HG02759 (cell line): Measurements from ENCODE around the gene PCNX2.

Experiments used
- ATAC-seq: cut with Tn5 transposase; IDR thresholded peaks from one replicate; pipeline ENCODE4 v1.9.1; 2021; ENCODE audit warnings: mild to moderate bottlenecking, moderate library complexity; ENCODE audit not compliant: unreplicated experiment

The PCNX2 gene

GRCh38 chr1:232940262-232940661 lies 355.3 kb downstream of the PCNX2 start:
- no peak for ATAC-seq

DNA sequence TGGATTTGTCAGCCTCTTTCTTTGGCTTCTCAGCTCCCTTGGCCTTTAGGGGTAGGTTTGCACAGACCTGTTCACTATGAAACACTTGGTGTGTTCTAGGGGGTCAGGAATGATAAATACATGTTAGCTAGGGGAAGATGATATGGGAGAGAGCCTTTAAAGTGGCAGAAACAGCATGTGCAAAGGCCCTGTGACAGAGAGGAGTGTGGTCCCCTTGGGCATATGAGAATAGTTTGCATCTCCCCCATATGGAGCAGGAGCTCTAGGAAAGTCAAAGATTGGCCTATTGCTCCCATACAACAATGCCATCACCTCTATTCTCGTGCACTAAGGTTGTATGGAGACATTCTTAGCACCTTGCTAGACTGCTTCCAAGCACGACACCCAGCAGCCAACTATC lies 355.8 kb downstream of the PCNX2 start:
- no peak for ATAC-seq

DNA sequence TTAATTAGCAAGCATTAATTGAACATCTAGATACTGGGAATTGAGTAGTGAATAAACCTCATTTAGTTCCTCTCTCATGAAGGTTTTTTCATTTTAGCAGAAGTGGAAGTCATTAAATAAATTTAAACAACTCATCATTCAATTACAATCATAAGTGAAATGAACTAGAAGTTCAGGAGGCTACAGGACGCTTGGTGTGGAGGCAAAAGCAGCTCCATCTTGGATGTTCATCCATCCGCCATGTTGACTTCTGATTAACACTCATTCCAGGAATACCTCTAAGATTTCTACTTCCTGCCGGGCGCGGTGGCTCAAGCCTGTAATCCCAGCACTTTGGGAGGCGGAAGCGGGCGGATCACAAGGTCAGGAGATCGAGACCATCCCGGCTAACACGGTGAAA lies 356.6 kb downstream of the PCNX2 start:
- ATAC-seq, result no peak

DNA sequence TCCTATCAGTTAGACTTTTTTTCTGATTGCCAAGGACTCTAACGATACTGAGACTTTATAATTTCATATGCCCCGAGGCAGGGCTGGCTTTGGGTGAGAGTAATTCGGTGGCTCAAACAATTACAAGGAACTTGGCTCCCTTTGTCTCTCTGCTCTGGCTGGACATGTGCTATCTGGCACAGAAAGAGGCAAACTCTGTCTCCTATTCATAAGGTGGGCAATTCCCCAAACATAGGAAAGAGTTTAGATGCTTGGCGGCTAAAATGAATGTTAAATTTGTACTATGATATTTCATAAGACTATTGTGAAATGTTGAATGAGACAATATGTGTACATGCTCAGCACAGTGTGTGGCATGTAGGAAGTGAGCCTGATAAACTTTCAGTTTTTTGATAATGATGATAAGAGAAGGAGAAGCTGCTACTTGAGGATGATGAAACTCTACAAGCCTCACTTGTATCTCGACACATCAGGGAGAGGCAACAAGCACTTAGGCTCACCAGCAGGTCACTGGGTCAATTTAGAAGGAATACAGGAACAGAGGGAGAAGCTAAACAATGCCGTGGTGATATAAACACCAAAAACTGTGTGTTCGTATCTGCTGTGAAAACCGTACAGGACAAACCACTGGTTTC lies 357.7 kb downstream of the PCNX2 start:
- no peak for ATAC-seq

- ATAC-seq, result no peak
Observed at GRCh38 chr1:232936941-232937340, 358.6 kb downstream of the PCNX2 start.
